Vagina (tissue), 2 donors: Measurements from ENCODE around the gene CDKN2D. TPM values are rescaled to one million over a fixed set of nuclear protein-coding genes. Genes with fewer than 3 reads are reported as not detected.

ENCODE experiments used
- DNase-seq, 2 donors: peaks; one replicate each; pipeline ENCODE4 v3.0.0-alpha.2; 2017; ENCODE audit errors: extremely low spot score in 2 of 2
- H3K27ac ChIP-seq: fragments of 200-600 bp; sonication (generic); one replicate; pipeline ENCODE4 v1.5.1; 2019
- H3K27me3 ChIP-seq: fragments of 200-600 bp; sonication (generic); one replicate; pipeline ENCODE4 v1.5.1; 2019
- H3K36me3 ChIP-seq, 2 donors: fragments of 200-600 bp; sonication (generic); one replicate each; pipeline ENCODE4 v1.5.1; 2017 to 2019
- H3K4me1 ChIP-seq: fragments of 200-600 bp; sonication (generic); one replicate; pipeline ENCODE4 v1.5.1; 2019
- H3K4me3 ChIP-seq, 2 donors: fragments of 200-600 bp; sonication (generic); 1 replicate in 1 of 2; 2 replicates in 1 of 2; pipeline ENCODE4 v1.5.1; 2016 to 2019
- H3K9me3 ChIP-seq: fragments of 200-600 bp; sonication (generic); one replicate; pipeline ENCODE4 v1.5.1; 2019
- POLR2A ChIP-seq, 2 donors: fragments of 450-650 bp; IDR thresholded peaks; one replicate each; pipeline ENCODE4 v1.6.1; 2017; ENCODE audit warnings: antibody characterized with exemption in 2 of 2, mild to moderate bottlenecking in 2 of 2, moderate library complexity in 2 of 2
- POLR2AphosphoS5 ChIP-seq, 2 donors: sonication (generic); formaldehyde crosslinking; IDR thresholded peaks; one replicate each; pipeline ENCODE4 v1.9.0; 2017; ENCODE audit warnings: antibody characterized with exemption in 2 of 2, mild to moderate bottlenecking in 2 of 2, low read depth in 1 of 2; ENCODE audit not compliant: insufficient read depth in 1 of 2
- intact Hi-C: fragments of 100-400 bp; cut with DNase I; formaldehyde crosslinking; loops from one replicate; pipeline ENCODE4 v1.15.1; 2023
- total RNA-seq: library from RNA; depleted of rRNA; stranded (reverse); fragments of >200 nt; gene quantifications from one replicate; pipeline ENCODE4 v1.2.3, GENCODE V29; 2016
- TF ChIP-seq, protein P1 (sequence below), 3 experiments: fragments of 450-650 bp in 2 of 3; fragments of 200-600 bp in 1 of 3; sonication (generic) in 1 of 3; IDR thresholded peaks; one replicate each; pipeline ENCODE4 v1.5.1; 2017 to 2019; ENCODE audit warnings: antibody characterized with exemption in 3 of 3, mild to moderate bottlenecking in 2 of 3, moderate library complexity in 2 of 3

CDKN2D gene
- total RNA-seq: 22.8 TPM

DNA sequence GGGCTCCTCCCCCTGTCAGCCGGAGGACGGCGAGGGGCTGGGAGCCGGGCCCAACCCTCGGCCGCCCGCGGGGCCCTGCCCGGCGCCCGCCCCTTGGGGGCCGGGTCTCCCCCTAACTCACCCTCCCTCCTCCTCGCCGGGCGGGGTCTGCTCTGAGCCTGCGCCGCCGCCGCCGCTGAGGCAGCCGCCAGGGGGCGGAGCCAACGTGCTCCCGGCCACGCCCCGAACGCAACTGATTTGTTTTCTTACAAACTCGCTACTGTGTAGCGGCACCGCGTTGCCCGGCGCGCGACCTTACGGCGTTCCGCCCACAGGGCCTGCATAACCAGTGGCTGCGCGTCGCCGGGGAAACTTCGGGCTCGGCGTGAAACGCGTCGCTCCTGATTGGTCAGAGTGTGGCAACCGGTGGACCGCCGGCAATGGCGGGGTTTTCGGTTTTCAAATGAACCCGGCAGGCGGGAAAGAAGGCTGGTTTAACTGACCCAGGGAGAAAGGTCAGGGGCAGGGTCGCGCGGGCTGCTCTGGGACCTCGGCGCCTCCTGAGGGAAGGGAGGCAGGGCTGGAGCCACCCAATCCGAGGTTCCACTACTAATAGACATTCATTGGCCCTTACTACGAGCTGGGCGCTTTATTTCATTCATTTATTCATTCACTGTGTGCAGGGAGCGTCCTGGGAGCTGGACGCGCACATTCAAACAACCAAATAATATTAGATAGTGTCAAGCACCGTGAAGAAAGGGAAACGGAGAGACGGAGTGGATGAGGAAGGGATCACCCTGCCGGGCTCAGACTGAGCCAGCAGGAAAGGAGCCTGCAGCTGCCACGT, at the start of gene CDKN2D:
TSS of gene CDKN2D (minus strand) at position 154 of the 826 bp plus-strand sequence. CDS start 326 bp downstream, outside the sequence.
- intact Hi-C loops: loop anchor here (5.0 kb wide), 1 partner anchor 167 kb away; the partner anchor contains the start of gene CDC37
- H3K4me1 ChIP-seq: peaks cover 56% of the 10 kb centered on the region

DNA sequence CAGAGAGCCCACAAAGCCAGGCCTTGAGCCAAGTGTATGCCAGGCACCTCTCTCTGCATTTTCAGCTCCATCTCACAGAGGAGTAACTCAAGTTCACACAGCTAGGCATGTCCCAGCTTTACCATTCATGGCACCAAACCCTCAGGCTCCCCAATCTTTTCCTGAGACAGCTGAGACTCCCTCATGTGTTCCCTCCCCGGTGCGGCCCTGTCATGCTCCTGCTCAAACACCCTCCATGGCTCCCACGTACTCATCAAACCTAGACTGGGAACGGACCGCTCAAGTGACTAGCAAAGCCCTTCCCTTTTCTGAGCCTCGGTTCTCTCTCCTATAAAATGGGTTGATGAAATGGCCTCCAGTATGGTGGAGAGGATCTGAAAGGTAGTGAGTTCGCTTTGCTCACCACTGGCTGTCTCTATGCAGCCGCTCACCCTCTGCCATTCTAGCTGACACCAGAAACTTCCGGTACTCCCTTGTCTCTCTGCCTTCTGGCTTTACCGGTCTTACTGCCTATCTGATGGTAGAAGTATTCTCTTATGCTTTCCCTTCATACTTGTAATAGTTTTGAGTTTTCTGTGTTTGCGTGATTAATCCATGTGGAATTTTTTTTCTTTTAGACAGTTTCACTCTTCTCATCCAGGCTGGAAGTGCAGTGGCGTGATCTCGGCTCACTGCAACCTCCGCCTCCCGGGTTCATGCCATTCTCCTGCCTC, 48.8 kb upstream of the CDKN2D start:
- Histone ChIP-seq H3K4me1 (peaks cover 42% of the 10 kb centered on the region), H3K27ac (peak overlapping the region; percentile 61), H3K27me3 (no peaks in the 10 kb centered on the region), H3K36me3 (no peaks in the 10 kb centered on the region), H3K9me3 (no peaks in the 10 kb centered on the region), H3K4me3 (peak overlapping the region in 1 of 2 donors; percentile 9)
- DNase-seq: no peak
- TF ChIP-seq, protein P1, sequence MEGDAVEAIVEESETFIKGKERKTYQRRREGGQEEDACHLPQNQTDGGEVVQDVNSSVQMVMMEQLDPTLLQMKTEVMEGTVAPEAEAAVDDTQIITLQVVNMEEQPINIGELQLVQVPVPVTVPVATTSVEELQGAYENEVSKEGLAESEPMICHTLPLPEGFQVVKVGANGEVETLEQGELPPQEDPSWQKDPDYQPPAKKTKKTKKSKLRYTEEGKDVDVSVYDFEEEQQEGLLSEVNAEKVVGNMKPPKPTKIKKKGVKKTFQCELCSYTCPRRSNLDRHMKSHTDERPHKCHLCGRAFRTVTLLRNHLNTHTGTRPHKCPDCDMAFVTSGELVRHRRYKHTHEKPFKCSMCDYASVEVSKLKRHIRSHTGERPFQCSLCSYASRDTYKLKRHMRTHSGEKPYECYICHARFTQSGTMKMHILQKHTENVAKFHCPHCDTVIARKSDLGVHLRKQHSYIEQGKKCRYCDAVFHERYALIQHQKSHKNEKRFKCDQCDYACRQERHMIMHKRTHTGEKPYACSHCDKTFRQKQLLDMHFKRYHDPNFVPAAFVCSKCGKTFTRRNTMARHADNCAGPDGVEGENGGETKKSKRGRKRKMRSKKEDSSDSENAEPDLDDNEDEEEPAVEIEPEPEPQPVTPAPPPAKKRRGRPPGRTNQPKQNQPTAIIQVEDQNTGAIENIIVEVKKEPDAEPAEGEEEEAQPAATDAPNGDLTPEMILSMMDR (IDR thresholded peaks at IDR 0.05): no peak
- TF ChIP-seq POLR2A (IDR thresholded peaks at IDR 0.05) (no peak), POLR2AphosphoS5 (IDR thresholded peaks at IDR 0.05; ENCODE audit: insufficient read depth in 1 of 2, low read depth in 1 of 2) (peak in 1 of 2 donors; percentile 65)
- intact Hi-C loops: no loop called here

More for the DNA sequence above, at the start of gene CDKN2D:
- Histone ChIP-seq H3K27me3 (no peaks in the 10 kb centered on the region), H3K36me3 (peaks cover 0 to 3% of the 10 kb centered on the region in 2 donors), H3K27ac (peak within 1 kb of the TSS; percentile 82), H3K9me3 (no peaks in the 10 kb centered on the region), H3K4me3 (peak within 1 kb of the TSS; percentile 69 to 81)
- DNase-seq: peak in 1 of 2 donors; percentile 99
- TF ChIP-seq POLR2A (IDR thresholded peaks at IDR 0.05): peak in 1 of 2 donors; percentile 76
- peak; percentile 87 to 93 for TF ChIP-seq POLR2AphosphoS5 (IDR thresholded peaks at IDR 0.05; ENCODE audit: insufficient read depth in 1 of 2, low read depth in 1 of 2)
- TF ChIP-seq, protein P1 (IDR thresholded peaks at IDR 0.05): peak in 2 of 3 experiments; percentile 45 to 46

DNA sequence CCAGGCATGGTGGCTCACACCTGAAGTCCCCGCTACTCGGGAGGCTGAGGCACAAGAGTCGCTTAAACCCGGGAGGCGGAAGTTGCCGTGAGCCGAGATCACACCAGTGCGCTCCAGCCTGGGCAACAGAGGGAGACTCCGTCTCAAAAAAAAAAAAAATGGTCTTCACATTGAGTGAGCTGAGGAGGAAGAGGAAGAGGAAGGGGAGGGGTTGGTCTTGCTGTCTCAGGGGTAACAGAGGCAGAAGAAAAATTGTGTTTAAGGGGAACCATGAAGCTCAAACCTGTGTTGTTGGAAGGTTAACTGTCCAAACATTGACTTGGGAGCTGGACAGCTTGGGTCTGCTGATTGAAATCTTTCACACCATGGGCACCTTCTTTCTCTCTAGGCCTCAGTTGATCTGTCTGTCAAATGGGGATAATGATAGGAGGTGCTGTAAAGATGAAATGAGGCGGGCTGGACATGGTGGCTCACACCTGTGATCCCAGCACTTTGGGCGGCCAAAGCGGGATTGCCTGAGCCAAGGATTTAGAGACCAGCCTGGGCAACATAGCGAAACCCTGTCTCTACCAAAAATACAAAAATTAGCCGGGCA, 46.7 kb upstream of the CDKN2D start:
- H3K36me3 ChIP-seq: no peaks in the 10 kb centered on the region
- no peak overlapping the region for H3K4me3 ChIP-seq
- no peaks in the 10 kb centered on the region for H3K9me3 ChIP-seq
- TF ChIP-seq POLR2A (IDR thresholded peaks at IDR 0.05): no peak
- no peak for TF ChIP-seq POLR2AphosphoS5 (IDR thresholded peaks at IDR 0.05; ENCODE audit: insufficient read depth in 1 of 2, low read depth in 1 of 2)
- TF ChIP-seq, protein P1 (IDR thresholded peaks at IDR 0.05): no peak
- peaks cover 56% of the 10 kb centered on the region for H3K4me1 ChIP-seq
- intact Hi-C loops: no loop called here
- H3K27ac ChIP-seq: no peak overlapping the region
- DNase-seq: no peak
- no peaks in the 10 kb centered on the region for H3K27me3 ChIP-seq

DNA sequence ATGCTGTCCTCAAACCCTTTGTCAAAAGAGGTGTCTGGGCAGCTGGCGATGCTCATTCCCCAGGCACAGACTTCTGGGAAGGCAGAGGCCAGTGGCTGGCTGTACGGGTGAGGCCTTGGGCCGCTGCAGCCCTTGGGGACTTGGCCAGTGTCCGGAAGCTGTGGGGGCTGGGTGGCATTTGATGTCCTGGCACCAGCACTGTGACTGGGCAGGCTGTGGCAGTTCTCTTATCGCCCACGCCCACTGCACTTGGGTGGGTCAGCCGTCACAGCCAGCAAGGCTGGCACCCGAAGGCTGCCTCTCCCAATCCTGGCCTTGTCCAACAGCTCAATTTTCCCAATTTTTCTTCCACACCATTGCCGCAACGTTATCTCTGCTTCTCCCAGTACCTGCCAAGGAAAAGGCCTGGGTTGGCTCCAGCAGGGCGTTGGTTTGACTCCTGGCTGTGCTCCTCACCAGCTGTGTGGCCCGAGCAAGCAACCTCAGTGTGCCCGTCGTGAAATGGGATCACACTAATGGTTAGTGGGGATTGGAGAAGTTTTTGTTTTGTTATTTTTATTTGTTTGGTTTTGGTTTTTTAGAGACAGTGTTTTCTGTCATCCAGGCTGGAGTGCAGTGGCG, 43.8 kb upstream of the CDKN2D start:
- DNase-seq: no peak
- intact Hi-C loops: no loop called here
- Histone ChIP-seq H3K9me3 (no peaks in the 10 kb centered on the region), H3K27ac (peak overlapping the region; percentile 51), H3K36me3 (no peaks in the 10 kb centered on the region), H3K4me1 (peaks cover 45% of the 10 kb centered on the region), H3K4me3 (no peak overlapping the region), H3K27me3 (no peaks in the 10 kb centered on the region)
- no peak for TF ChIP-seq POLR2AphosphoS5 (IDR thresholded peaks at IDR 0.05; ENCODE audit: insufficient read depth in 1 of 2, low read depth in 1 of 2)

DNA sequence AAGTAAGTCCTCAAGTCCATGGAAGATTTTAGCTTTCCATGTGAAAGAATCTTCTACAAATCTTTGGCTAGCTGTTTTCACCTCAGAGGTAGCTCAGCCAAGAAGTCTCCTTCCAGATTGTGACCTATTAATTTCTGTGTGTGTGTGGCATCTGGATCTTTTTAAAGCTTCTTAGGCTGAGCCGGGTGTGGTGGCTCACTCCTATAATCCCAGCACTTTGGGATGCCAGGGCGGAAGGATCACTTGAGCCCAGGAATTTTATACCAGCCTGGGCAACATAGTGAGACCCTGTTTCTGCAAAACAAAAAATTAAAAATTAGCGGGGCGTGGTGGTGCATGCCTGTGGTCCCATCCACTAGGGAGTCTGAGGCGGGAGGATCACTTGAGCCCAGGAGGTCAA, 43.1 kb upstream of the CDKN2D start:
- no peak overlapping the region for H3K4me3 ChIP-seq
- H3K4me1 ChIP-seq: peaks cover 38% of the 10 kb centered on the region
- TF ChIP-seq POLR2A (IDR thresholded peaks at IDR 0.05): no peak
- TF ChIP-seq, protein P1 (IDR thresholded peaks at IDR 0.05): no peak
- H3K36me3 ChIP-seq: no peaks in the 10 kb centered on the region
- peak overlapping the region; percentile 51 for H3K27ac ChIP-seq
- no peak for DNase-seq
- H3K27me3 ChIP-seq: no peaks in the 10 kb centered on the region
- no peaks in the 10 kb centered on the region for H3K9me3 ChIP-seq
- intact Hi-C loops: no loop called here
